Small intestine (tissue), 7 donors: ENCODE measurements around the gene UTY. TPM values are rescaled to one million over a fixed set of nuclear protein-coding genes. Genes with fewer than 3 reads are reported as not detected.

Experiments
- DNase-seq, 2 donors: peaks; one replicate each; pipeline versions ENCODE4 v3.0.0 to v3.0.0-alpha.2; 2013
- FAIRE-seq: peaks from 2 replicates; lab custom pipeline; 2012; peaks lifted over from hg19 to GRCh38; lab: Jason Lieb, UNC
- H3K27ac ChIP-seq, 3 donors: one replicate each; pipeline ENCODE4 v1.5.1; 2013; ENCODE audit warnings: low read length in 2 of 3, mild to moderate bottlenecking in 2 of 3, control low read depth in 1 of 3, inconsistent platforms in 1 of 3, low read depth in 1 of 3, moderate library complexity in 1 of 3
- H3K27me3 ChIP-seq, 3 donors: one replicate each; pipeline ENCODE4 v1.6.1; 2013; ENCODE audit warnings: low read length in 3 of 3, inconsistent platforms in 1 of 3; ENCODE audit not compliant: control insufficient read depth in 3 of 3, insufficient read depth in 3 of 3
- H3K36me3 ChIP-seq, 3 donors: one replicate each; pipeline ENCODE4 v1.6.1; 2013; ENCODE audit warnings: low read length in 3 of 3, inconsistent platforms in 1 of 3, low read depth in 1 of 3, mild to moderate bottlenecking in 1 of 3, moderate library complexity in 1 of 3; ENCODE audit not compliant: control insufficient read depth in 3 of 3, insufficient read depth in 2 of 3
- H3K4me1 ChIP-seq, 3 donors: one replicate each; pipeline ENCODE4 v1.6.1; 2013; ENCODE audit warnings: low read length in 2 of 3, inconsistent platforms in 1 of 3, low read depth in 1 of 3, mild to moderate bottlenecking in 1 of 3, moderate library complexity in 1 of 3; ENCODE audit not compliant: control insufficient read depth in 3 of 3, insufficient read depth in 2 of 3
- H3K4me3 ChIP-seq, 3 donors: one replicate each; pipeline ENCODE4 v1.5.1; 2013; ENCODE audit warnings: low read length in 3 of 3, control low read depth in 1 of 3, inconsistent platforms in 1 of 3, low read depth in 1 of 3, mild to moderate bottlenecking in 1 of 3, moderate library complexity in 1 of 3
- H3K9me3 ChIP-seq, 2 donors: one replicate each; pipeline ENCODE4 v1.6.1; 2013; ENCODE audit warnings: low read depth in 1 of 2, low read length in 1 of 2; ENCODE audit not compliant: control insufficient read depth in 2 of 2, insufficient read depth in 1 of 2
- WGBS, 3 donors: extraction: QIAGEN DNeasy Blood & Tissue Kit; methylation state at CpG; one replicate each; pipeline ENCODE4 v1.1.7; 2013; 5-methylcytosine and 5-hydroxymethylcytosine counted together
- polyA plus RNA-seq, 4 donors: library from polyadenylated mRNA; stranded (reverse) in 3 of 4; unstranded in 1 of 4; fragments of 200-250 nt in 3 of 4; fragments of 120-200 nt in 1 of 4; gene quantifications; one replicate each; pipeline versions ENCODE4 v1.2.1 to v1.2.3, GENCODE V29; 2013
- donor health status: healthy with polysubstance abuse.
- donor health status: control.
- donor health status: control.
- donor health status: Bipolar disorder and iron deficiency.
- donor health status: healthy.

The UTY gene
- polyA plus RNA-seq, 4 donors: 3.3 to 15.4 (median 3.8) TPM; not detected in 1

- Histone ChIP-seq H3K9me3 (peaks cover 0 to 5% of the 10 kb centered on the region in 2 donors), H3K27me3 (no peaks in the 10 kb centered on the region), H3K27ac (no peak overlapping the region), H3K4me3 (no peak overlapping the region), H3K4me1 (no peaks in the 10 kb centered on the region), H3K36me3 (no peaks in the 10 kb centered on the region)
- DNase-seq (peak in 1 of 2 donors; percentile 5), FAIRE-seq (no peak)
- 12 to 44% methylated on average over 5 of the region's 5 CpGs; no CpG with 5 or more reads in 1 of the 3 donors for WGBS, 3 donors
Measured at GRCh38 chrY:13210961-13211646, 268.7 kb downstream of the UTY start.

- Histone ChIP-seq H3K27ac (no peak overlapping the region), H3K4me1 (no peaks in the 10 kb centered on the region), H3K27me3 (no peaks in the 10 kb centered on the region), H3K4me3 (no peak overlapping the region), H3K9me3 (no peaks in the 10 kb centered on the region), H3K36me3 (no peaks in the 10 kb centered on the region)
- WGBS, 3 donors: 56 to 77% methylated on average over 1 of the region's 1 CpG; no CpG with 5 or more reads in 1 of the 3 donors
- no peak for DNase-seq
- FAIRE-seq: no peak
Measured at GRCh38 chrY:13205214-13205613, 274.6 kb downstream of the UTY start.

Other genes with a start within 250 kb of the UTY start
- 1 to 10 TPM in 3 of 4 donors, not detected in 1; 2.2 to 3.9 (median 2.5) TPM for gene TMSB4Y, start 223.9 kb upstream of the UTY start, polyA plus RNA-seq